GM18505 (cell line): ENCODE results near the gene H6PD.

Source experiments
- ATAC-seq: cut with Tn5 transposase; IDR thresholded peaks from one replicate; pipeline ENCODE4 v1.9.1; 2021; ENCODE audit not compliant: unreplicated experiment
- POLR2A ChIP-seq: IDR thresholded peaks from 4 replicates; pipeline ENCODE4 v1.6.1; 2011; ENCODE audit warnings: borderline replicate concordance; ENCODE audit not compliant: insufficient read depth, insufficient read length; ENCODE audit errors: extremely low read depth

Gene H6PD

GRCh38 chr1:9249263-9249533 is 14.6 kb downstream of the H6PD start:
- no peak for ATAC-seq
- no peak for TF ChIP-seq POLR2A

DNA sequence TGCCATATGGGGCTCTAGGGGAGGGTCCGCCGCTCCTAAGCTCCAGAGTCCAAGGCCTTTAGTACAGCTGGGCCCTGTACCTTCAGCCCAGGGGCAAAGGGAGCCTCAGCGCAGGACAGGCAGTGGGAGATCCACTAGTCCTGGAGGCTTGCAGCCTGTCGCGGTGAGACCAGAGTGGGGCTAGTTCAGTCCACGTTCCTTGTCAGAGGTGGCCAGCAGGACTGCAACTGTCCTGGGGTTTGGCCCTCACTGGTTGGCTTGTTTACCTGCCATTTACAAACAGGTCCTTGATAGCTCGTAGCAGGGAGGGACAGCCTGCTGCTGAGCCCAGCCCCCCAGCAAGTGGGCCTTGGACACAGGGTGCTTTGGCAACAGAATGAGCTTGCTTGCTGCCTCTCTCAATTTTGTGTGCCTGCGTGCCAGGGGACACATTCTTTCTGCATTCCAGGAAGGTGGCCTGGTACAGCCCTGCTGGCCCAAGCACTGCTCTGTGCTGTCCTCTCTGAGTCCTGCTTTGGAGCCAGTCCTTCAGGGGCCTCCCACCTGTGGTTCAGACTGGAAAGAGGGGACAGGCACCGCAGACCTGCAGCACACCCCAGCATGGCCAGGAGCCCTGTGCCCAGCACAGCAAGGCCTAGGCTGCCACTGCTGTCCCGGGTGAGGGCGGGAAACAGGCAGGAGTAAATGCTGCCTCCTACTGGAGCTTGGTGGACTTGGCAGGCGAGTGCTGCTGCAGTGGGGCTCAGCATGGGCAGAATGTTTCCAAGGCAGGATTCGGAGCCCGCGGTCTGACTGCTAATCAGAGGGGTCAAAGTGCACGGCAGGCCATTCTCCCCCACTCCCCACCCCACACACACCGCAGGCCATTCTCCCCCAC is 15.2 kb downstream of the H6PD start:
- no peak for ATAC-seq
- TF ChIP-seq POLR2A: no peak

DNA sequence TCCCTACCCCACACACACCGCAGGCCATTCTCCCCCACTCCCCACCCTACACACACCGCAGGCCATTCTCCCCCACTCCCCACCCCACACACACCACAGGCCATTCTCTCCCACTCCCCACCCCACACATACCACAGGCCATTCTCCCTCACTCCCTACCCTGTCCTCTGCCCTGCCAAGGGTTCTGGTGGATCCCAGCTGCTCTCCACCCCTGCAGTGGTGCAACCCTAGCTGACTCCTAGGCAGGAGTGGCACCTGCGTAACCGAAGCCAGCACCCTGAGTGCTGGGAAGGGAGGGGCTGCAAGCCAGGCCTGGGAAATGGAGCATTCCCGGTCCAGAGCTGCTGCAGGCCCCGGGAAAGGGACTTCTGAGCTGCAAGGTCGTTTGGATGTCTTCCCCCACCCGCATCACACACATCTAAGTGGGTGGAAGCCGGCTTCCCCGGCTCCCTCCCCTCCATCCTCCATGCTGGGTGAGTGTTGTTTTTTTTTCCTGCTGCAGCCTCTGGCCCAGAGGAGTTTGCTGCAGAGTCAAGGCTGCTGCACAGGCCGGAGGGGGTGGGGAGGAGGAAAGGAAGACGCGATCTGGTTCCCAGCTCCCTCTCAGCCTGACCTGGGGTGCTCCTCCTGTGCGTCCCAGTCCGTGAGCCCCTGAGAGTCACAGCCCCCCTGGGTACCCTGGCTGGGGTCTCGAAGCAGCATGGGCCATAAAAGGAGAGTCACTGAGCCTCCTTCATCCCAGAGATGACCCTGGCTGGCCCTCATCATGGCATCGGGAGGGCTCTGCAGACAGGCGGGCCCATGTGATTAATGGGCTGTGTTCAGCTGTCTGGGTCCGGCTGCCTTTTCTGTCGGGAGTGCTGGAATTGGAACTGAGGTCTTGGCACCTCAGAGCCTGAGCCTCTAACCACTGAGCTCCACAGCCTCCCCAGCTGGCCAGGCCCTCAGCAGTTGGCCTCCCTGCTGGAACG is 16.1 kb downstream of the H6PD start:
- ATAC-seq: no peak
- no peak for TF ChIP-seq POLR2A

DNA sequence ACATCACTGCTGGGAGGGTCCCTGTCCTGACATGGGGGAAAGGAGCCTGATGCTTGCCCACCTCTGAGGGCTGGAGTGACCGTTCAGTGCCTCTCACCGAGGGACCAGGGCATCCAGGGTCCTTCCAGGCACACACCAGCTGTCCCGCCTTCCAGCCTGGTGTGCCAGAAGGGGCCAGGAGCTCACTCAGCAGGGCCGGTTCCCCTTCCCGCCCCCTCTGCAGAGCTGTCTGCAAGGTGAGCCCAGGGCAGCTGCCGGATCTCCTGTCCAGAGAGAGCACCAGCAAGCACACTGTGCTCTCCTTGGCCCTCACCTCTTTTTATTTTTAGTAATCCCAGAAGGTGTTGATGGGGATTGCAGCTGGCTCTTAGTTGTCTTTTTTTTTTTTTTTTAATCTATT is 16.9 kb downstream of the H6PD start:
- TF ChIP-seq POLR2A: no peak
- ATAC-seq: no peak

GRCh38 chr1:9253004-9253403 is 18.4 kb downstream of the H6PD start:
- ATAC-seq: no peak
- no peak for TF ChIP-seq POLR2A

DNA sequence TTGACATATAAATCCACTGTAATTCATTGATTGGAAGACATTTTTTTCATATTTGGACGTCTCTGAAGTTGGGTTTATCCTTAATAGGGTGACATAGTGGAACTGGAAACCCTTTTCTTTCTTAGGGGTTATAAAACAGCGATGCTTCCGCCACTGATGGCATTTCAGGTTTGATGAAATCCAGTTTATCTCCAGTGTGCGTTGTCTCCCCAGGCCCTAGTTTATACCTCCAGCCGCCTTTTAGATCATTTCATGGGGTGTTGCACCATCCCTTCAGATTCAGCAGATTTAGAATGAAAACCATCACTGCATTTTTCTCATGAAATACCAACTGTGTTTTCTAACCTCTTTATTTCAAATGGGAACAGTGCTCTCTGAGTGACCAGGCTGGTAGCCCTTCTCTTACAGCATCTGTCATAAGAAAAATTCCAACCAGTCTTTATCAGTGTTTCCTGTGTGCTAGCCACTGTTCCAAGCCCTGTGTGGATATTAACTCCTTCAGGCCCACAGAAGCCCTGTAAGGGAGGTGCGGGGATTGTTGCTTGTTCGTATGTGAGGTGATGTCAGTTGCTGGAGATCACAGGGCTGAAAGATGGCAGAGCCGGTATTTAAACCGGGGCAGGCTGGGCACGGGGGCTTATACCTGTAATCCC is 19.0 kb downstream of the H6PD start:
- no peak for TF ChIP-seq POLR2A
- no peak for ATAC-seq

GRCh38 chr1:9256332-9256731 is 21.8 kb downstream of the H6PD start:
- ATAC-seq: no peak
- TF ChIP-seq POLR2A: no peak

GRCh38 chr1:9257851-9258250 is 23.3 kb downstream of the H6PD start:
- no peak for ATAC-seq
- TF ChIP-seq POLR2A: no peak

GRCh38 chr1:9258629-9259028 is 24.1 kb downstream of the H6PD start:
- no peak for TF ChIP-seq POLR2A

DNA sequence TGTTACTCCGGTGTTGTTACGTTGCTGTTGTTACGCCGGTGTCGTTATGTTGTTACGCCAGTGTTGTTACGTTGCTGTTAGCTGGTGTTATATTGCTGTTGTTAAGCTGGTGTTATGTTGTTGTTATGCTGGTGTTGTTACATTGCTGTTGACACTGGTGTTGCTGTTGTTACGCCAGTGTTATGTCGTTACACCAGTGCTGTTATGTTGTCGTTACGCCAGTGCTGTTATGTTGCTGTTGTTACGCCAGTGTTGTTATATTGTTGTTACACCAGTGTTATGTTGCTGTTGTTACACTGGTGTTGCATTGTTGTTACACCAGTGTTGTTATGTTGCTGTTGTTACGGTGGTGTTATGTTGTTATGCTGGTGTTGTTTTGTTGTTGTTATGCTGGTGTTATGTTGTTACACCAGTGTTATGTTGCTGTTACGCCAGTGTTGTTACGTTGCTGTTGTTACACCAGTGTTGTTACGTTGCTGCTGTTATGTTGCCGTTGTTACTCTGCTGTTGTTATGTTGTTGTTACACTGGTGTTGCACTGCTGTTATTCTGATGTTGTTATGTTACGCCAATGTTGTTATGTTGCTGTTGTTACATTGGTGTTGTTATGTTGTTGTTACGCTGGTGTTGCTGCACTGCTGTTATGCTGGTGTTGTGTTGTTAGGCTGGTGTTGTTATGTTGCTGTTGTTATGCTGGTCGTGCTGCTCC is 25.6 kb downstream of the H6PD start:
- no peak for TF ChIP-seq POLR2A
- no peak for ATAC-seq

More at GRCh38 chr1:9258629-9259028, 24.1 kb downstream of the H6PD start:
- no peak for ATAC-seq

DNA sequence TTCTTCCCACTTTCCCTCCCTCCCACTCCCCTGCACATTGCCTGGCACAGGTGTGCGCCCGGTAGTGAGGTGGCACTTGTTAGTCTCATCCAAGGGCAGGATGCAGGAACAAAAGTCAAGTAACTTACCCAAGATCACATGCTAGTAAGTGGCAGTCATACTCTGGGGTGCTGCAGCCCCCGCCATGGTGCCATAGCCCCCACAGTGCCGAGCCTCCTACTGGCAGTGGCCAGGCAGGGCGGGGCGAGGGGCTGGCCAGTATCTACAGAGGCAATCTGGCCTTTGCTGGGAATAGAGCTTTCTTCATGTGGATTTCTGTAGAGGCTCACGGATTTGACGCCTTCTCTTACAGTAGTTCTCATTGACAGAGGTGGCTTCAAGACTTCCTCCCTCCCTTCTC is 26.9 kb downstream of the H6PD start:
- TF ChIP-seq POLR2A: no peak

GRCh38 chr1:9262096-9262986 is 27.8 kb downstream of the H6PD start:
- no peak for TF ChIP-seq POLR2A
- no peak for ATAC-seq

More for the DNA sequence above, 26.9 kb downstream of the H6PD start:
- ATAC-seq: no peak

GRCh38 chr1:9263276-9263855 is 28.8 kb downstream of the H6PD start:
- ATAC-seq: no peak
- no peak for TF ChIP-seq POLR2A
